K562 (cell line): ENCODE measurements around the gene DISC1. TPM values are rescaled to one million over a fixed set of nuclear protein-coding genes. Genes with fewer than 3 reads are reported as not detected.

Experiments used
- ATAC-seq: fragments of 200-7000 bp; cut with Tn5 transposase; 3 replicates; pipeline ENCODE4 v1.9.1; 2020; ENCODE audit warnings: moderate library complexity
- BruUV-seq: library from RNA; stranded (reverse); fragments of 400-500 nt; replicated peaks from 2 replicates; lab custom pipeline; 2021; lab: Mats Ljungman, UMichigan
- CTCF ChIA-PET: fragments of 300-600 bp; formaldehyde crosslinking; extraction: SDS; loops from one replicate; lab custom pipeline; 2021; ENCODE audit warnings: low intra/inter-chr PET ratio; lab: Yijun Ruan, JAX
- POLR2A ChIA-PET: fragments of 300-600, 350-650 bp; sonication (Branson Sonifier 250); formaldehyde crosslinking; extraction: SDS; loops from one replicate; lab custom pipeline; 2021; ENCODE audit warnings: antibody characterized with exemption, inconsistent platforms; lab: Yijun Ruan, JAX
- DNase-seq, 4 experiments: peaks; one replicate each; pipeline versions ENCODE4 v3.0.0 to v3.0.0-alpha.2; 2011 to 2018; ENCODE audit warnings: low spot score in 3 of 4, mixed read lengths in 3 of 4; ENCODE audit errors: extremely low read depth in 1 of 4
- FAIRE-seq: peaks from 2 replicates; lab custom pipeline; 2011; peaks lifted over from hg19 to GRCh38; lab: Jason Lieb, UNC
- H2AFZ ChIP-seq: 2 replicates; pipeline ENCODE4 v1.6.0; 2011; ENCODE audit warnings: low read depth, low read length, control low read depth, inconsistent platforms
- H3K27ac ChIP-seq: fragments of 200-600 bp; 3 replicates; pipeline ENCODE4 v1.8.0; 2011; ENCODE audit warnings: low read depth, mild to moderate bottlenecking, control low read depth, inconsistent platforms, low read length, moderate library complexity, mixed read lengths; ENCODE audit errors: extremely low read depth
- H3K27me3 ChIP-seq, 2 experiments: fragments of 300-600 bp in 1 of 2; 2 replicates in 1 of 2; 3 replicates in 1 of 2; pipeline versions ENCODE4 v1.6.0 to v1.8.0; 2011; ENCODE audit warnings: inconsistent platforms in 2 of 2, low read length in 2 of 2, mild to moderate bottlenecking in 1 of 2, mixed read lengths in 1 of 2, moderate library complexity in 1 of 2; ENCODE audit not compliant: control insufficient read depth in 2 of 2, insufficient read depth in 2 of 2
- H3K36me3 ChIP-seq: fragments of 300-600 bp; 3 replicates; pipeline ENCODE4 v1.8.0; 2011; ENCODE audit warnings: mild to moderate bottlenecking, low read length, inconsistent platforms; ENCODE audit not compliant: control insufficient read depth, insufficient read depth
- H3K4me1 ChIP-seq, 2 experiments: fragments of 200-600 bp in 1 of 2; replicated peaks in 1 of 2; 2 replicates in 1 of 2; 3 replicates in 1 of 2; pipeline versions ENCODE4 v1.5.1 to v1.8.0; 2011; ENCODE audit warnings: inconsistent platforms in 2 of 2, low read length in 2 of 2, mild to moderate bottlenecking in 1 of 2, mixed read lengths in 1 of 2, moderate library complexity in 1 of 2; ENCODE audit not compliant: control insufficient read depth in 2 of 2, insufficient read depth in 2 of 2
- H3K4me2 ChIP-seq: 2 replicates; pipeline ENCODE4 v1.6.1; 2011; ENCODE audit warnings: low read length, control low read depth, inconsistent platforms, mixed read lengths; ENCODE audit not compliant: insufficient read depth
- H3K4me3 ChIP-seq: fragments of 200-600 bp; sonication (generic), shearing (Covaris generic); 2 replicates; pipeline ENCODE4 v1.5.1; 2016; ENCODE audit warnings: control low read depth, inconsistent platforms
- H3K79me2 ChIP-seq: fragments of 200-600 bp; 3 replicates; pipeline ENCODE4 v1.8.0; 2011; ENCODE audit warnings: low read length, inconsistent platforms; ENCODE audit not compliant: control insufficient read depth, insufficient read depth
- H3K9ac ChIP-seq, 2 experiments: 2 replicates each; pipeline versions ENCODE4 v1.6.0 to v1.6.1; 2011; ENCODE audit warnings: low read depth in 2 of 2, low read length in 2 of 2, control low read depth in 1 of 2, inconsistent platforms in 1 of 2, mild to moderate bottlenecking in 1 of 2, mixed read lengths in 1 of 2; ENCODE audit not compliant: insufficient read depth in 1 of 2
- H3K9me1 ChIP-seq: one replicate; pipeline ENCODE4 v1.6.0; 2011; ENCODE audit warnings: inconsistent platforms, mild to moderate bottlenecking, low read length, moderate library complexity; ENCODE audit not compliant: control insufficient read depth, insufficient read depth
- H3K9me3 ChIP-seq: replicated peaks from 2 replicates; pipeline ENCODE4 v1.5.1; 2011; ENCODE audit warnings: low read depth, low read length, inconsistent platforms; ENCODE audit not compliant: control insufficient read depth, insufficient read depth
- H4K20me1 ChIP-seq: replicated peaks from 2 replicates; pipeline ENCODE4 v1.6.1; 2011; ENCODE audit warnings: low read length, inconsistent platforms, mixed read lengths; ENCODE audit not compliant: control insufficient read depth, insufficient read depth
- ELK3 ChIP-seq: fragments of 450-650 bp; formaldehyde crosslinking; IDR thresholded peaks from 2 replicates; pipeline ENCODE4 v1.4.0; 2020; ENCODE audit warnings: mild to moderate bottlenecking
- ETS1 ChIP-seq: conservative IDR thresholded peaks from 2 replicates; pipeline ENCODE4 v1.6.1; 2011; ENCODE audit warnings: low read depth, mild to moderate bottlenecking, low read length; ENCODE audit not compliant: control insufficient read depth
- MECOM ChIP-seq: fragments of 250-450 bp; sonication (Bioruptor Pico); IDR thresholded peaks from 2 replicates; pipeline ENCODE4 v1.8.0; 2022; ENCODE audit warnings: inconsistent platforms
- RAD21 ChIP-seq, 2 experiments: fragments of 250-450 bp in 1 of 2; fragments of 450-650 bp in 1 of 2; sonication (Bioruptor Pico) in 1 of 2; formaldehyde crosslinking in 1 of 2; IDR thresholded peaks in 1 of 2; conservative IDR thresholded peaks in 1 of 2; 2 replicates each; pipeline versions ENCODE4 v1.4.0 to v1.8.0; 2020 to 2022; ENCODE audit warnings: mild to moderate bottlenecking in 2 of 2, moderate library complexity in 1 of 2
- RFX1 ChIP-seq: fragments of 450-650 bp; IDR thresholded peaks from 2 replicates; pipeline ENCODE4 v1.6.1; 2016; ENCODE audit warnings: mild to moderate bottlenecking, moderate library complexity
- SMAD3 ChIP-seq: fragments of 450-650 bp; formaldehyde crosslinking; conservative IDR thresholded peaks from 2 replicates; pipeline ENCODE4 v1.4.0; 2020; ENCODE audit warnings: mild to moderate bottlenecking
- THRAP3 ChIP-seq: fragments of 450-650 bp; IDR thresholded peaks from 2 replicates; pipeline ENCODE4 v1.6.1; 2016; ENCODE audit warnings: mild to moderate bottlenecking, inconsistent platforms, borderline replicate concordance
- TSC22D4 ChIP-seq: fragments of 450-650 bp; IDR thresholded peaks from 2 replicates; pipeline ENCODE4 v1.6.1; 2016; ENCODE audit warnings: missing genetic modification characterization, missing biosample characterization, control low read depth
- ZNF445 ChIP-seq: fragments of 250-450 bp; sonication (Bioruptor Pico); IDR thresholded peaks from 2 replicates; pipeline ENCODE4 v1.4.0; 2020; ENCODE audit warnings: low read depth, mild to moderate bottlenecking, moderate library complexity
- ZNF717 ChIP-seq: fragments of 250-450 bp; sonication (Bioruptor Pico); IDR thresholded peaks from 2 replicates; pipeline ENCODE4 v1.5.0; 2021
- in situ Hi-C: fragments of 300-500 bp; cut with MboI; formaldehyde crosslinking; loops from 4 replicates; pipeline ENCODE4 v1.15.0; 2018; ENCODE audit warnings: inconsistent platforms, mixed read lengths
- intact Hi-C: fragments of 100-400 bp; cut with micrococcal nuclease; formaldehyde crosslinking; loops from 2 replicates; pipeline ENCODE4 v1.14.2; 2022
- polyA plus RNA-seq, 8 experiments: library from polyadenylated mRNA; depleted of rRNA in 4 of 8; stranded (reverse) in 5 of 8; unstranded in 3 of 8; fragments of >200 nt; fragmentation: Nextera tagmentation in 2 of 8; fragmentation: Illumina TruSeq in 1 of 8; extraction: Ambion mirVana in 2 of 8; extraction: Trizol in 1 of 8; gene quantifications; 2 replicates each; pipeline versions ENCODE4 v1.2.1 to v1.2.3, GENCODE V29; 2011 to 2014; ENCODE audit warnings: inconsistent platforms in 1 of 8, missing spikeins in 1 of 8
- total RNA-seq, 7 experiments: library from RNA; depleted of rRNA in 6 of 7; stranded (reverse); fragments of >200 nt in 6 of 7; fragmentation: Illumina TruSeq in 2 of 7; extraction: Trizol in 2 of 7; gene quantifications; 2 replicates each; pipeline versions ENCODE4 v1.2.1 to v1.2.3, GENCODE V29; 2011 to 2021; ENCODE audit warnings: low replicate concordance in 1 of 7

The DISC1 gene
- total and polyA plus RNA-seq, 9 of the 15 experiments (the other 6 are each of a cell fraction or from before 2014, with no cell fraction given), result 0.01 to 0.11 (median 0.08) TPM; not detected in 1

GRCh38 chr1:231729544-231729943 is 103.0 kb downstream of the DISC1 start (continued):
- TF ChIP-seq MECOM (CRISPR knock-in tag), result no peak
- TF ChIP-seq ZNF445 (CRISPR knock-in tag), result no peak
- TF ChIP-seq TSC22D4, result no peak

- ATAC-seq (no peak), FAIRE-seq (no peak), DNase-seq (no peak)
- TF ChIP-seq ZNF717 (CRISPR knock-in tag) (no peak), THRAP3 (no peak), RAD21 (CRISPR knock-in tag; conservative IDR thresholded peaks at IDR 0.05 in 1 of 2, IDR thresholded peaks at IDR 0.05 in 1 of 2) (no peak), ETS1 (no peak), RFX1 (peak; percentile 54), SMAD3 (CRISPR knock-in tag) (no peak), ELK3 (CRISPR knock-in tag) (no peak)
- Histone ChIP-seq H4K20me1 (no peaks in the 10 kb centered on the region), H2AFZ (no peak overlapping the region), H3K9me3 (no peaks in the 10 kb centered on the region), H3K79me2 (no peaks in the 10 kb centered on the region), H3K27ac (no peak overlapping the region), H3K4me1 (no peaks in the 10 kb centered on the region), H3K4me2 (no peak overlapping the region), H3K4me3 (no peak overlapping the region), H3K9ac (no peak overlapping the region), H3K9me1 (no peaks in the 10 kb centered on the region), H3K36me3 (no peaks in the 10 kb centered on the region), H3K27me3 (no peaks in the 10 kb centered on the region)
- intact Hi-C loops (no loop called here), in situ Hi-C loops (loop anchor here (25.0 kb wide), 1 partner anchor 1506 kb away; no protein-coding TSS in a partner anchor)
- CTCF ChIA-PET, result no interaction called here
- POLR2A ChIA-PET, result no interaction called here
- no TSS peak for BruUV-seq
Observed at GRCh38 chr1:231731268-231731667, 104.7 kb downstream of the DISC1 start.
